Measurements from ENCODE around the gene INS.

Gene INS

DNA sequence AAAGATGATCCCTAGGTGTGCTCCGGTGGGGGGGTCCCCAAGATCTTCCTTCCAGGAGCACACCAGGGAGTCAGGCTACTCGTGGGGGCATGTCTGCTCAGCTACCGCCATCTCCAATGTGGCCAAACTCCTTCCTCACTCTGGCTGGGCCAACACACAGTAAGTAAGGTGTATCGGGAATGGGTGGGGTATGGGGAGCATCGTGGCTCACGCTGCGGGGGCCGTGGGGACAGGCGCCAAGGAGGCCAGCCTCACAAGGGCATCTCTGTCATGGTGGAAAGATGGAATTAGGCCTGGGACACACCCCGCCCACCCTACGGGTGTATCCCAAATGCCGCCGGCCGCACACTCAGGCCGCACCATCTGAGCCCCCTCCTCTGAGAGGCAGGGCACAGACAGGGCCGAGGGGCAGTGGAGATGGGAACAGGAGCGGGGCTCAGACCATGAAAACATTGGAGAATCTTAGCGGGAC is 30.1 kb downstream of the INS start:
- TF ChIP-seq, protein P1, sequence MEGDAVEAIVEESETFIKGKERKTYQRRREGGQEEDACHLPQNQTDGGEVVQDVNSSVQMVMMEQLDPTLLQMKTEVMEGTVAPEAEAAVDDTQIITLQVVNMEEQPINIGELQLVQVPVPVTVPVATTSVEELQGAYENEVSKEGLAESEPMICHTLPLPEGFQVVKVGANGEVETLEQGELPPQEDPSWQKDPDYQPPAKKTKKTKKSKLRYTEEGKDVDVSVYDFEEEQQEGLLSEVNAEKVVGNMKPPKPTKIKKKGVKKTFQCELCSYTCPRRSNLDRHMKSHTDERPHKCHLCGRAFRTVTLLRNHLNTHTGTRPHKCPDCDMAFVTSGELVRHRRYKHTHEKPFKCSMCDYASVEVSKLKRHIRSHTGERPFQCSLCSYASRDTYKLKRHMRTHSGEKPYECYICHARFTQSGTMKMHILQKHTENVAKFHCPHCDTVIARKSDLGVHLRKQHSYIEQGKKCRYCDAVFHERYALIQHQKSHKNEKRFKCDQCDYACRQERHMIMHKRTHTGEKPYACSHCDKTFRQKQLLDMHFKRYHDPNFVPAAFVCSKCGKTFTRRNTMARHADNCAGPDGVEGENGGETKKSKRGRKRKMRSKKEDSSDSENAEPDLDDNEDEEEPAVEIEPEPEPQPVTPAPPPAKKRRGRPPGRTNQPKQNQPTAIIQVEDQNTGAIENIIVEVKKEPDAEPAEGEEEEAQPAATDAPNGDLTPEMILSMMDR (IDR thresholded peaks at IDR 0.05; ENCODE audit: poor library complexity, severe bottlenecking), result no peak

DNA sequence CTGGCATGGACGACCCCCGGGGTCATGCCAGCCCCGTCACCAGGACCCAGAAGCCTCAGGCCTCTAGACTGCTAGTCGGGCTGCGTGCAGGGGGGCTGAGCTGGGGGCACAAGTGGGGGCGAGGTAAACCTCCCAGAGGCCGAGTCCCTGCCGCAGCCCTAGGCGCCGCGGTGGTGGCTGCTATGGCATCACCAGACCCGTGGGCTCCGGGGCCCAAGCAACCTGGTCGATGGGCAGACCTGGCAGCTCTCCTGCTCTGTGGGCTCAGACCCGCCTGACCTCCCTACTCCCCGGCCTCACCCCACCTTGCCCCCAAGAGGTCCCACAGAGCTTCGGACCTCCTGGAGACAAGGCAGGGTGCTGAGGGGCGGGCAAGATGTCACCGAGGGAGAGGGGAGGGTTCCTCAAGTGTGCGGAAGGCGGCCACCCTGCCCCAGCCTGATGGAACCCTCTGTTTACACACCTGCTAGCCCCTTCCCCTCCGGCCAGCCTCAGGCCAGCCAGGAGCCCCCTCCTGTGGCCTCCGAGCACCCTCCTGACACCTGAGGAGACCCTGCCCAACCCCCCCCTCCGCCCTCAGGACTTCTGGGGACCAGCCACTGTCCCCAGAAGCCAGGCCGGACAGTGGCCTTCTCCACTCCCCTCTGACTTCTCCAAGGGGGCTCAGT is 31.2 kb downstream of the INS start:
- no peaks in the 10 kb centered on the region for H3K36me3 ChIP-seq (ENCODE audit: low read depth)
- H3K27ac ChIP-seq (ENCODE audit: poor library complexity, severe bottlenecking), result no peak overlapping the region
- peaks cover 12% of the 10 kb centered on the region for H3K27me3 ChIP-seq (ENCODE audit: insufficient read depth, poor library complexity, severe bottlenecking)
- no peak for DNase-seq (ENCODE audit: low spot score)
- no peak for ATAC-seq (ENCODE audit: low read depth)
- no peaks in the 10 kb centered on the region for H3K9me3 ChIP-seq (ENCODE audit: severe bottlenecking)
- TF ChIP-seq, protein P1 (IDR thresholded peaks at IDR 0.05; ENCODE audit: poor library complexity, severe bottlenecking), result no peak
- no peaks in the 10 kb centered on the region for H3K4me1 ChIP-seq (ENCODE audit: insufficient read depth, poor library complexity, severe bottlenecking)
- no peak overlapping the region for H3K4me3 ChIP-seq (ENCODE audit: severe bottlenecking)

More for the DNA sequence above, 30.1 kb downstream of the INS start:
- ATAC-seq (ENCODE audit: low read depth), result no peak
- no peaks in the 10 kb centered on the region for H3K4me1 ChIP-seq (ENCODE audit: insufficient read depth, poor library complexity, severe bottlenecking)
- H3K4me3 ChIP-seq (ENCODE audit: severe bottlenecking), result no peak overlapping the region
- no peak for DNase-seq (ENCODE audit: low spot score)
- no peak overlapping the region for H3K27ac ChIP-seq (ENCODE audit: poor library complexity, severe bottlenecking)
- H3K27me3 ChIP-seq (ENCODE audit: insufficient read depth, poor library complexity, severe bottlenecking), result peaks cover 12% of the 10 kb centered on the region
- H3K9me3 ChIP-seq (ENCODE audit: severe bottlenecking), result no peaks in the 10 kb centered on the region
- H3K36me3 ChIP-seq (ENCODE audit: low read depth), result no peaks in the 10 kb centered on the region

DNA sequence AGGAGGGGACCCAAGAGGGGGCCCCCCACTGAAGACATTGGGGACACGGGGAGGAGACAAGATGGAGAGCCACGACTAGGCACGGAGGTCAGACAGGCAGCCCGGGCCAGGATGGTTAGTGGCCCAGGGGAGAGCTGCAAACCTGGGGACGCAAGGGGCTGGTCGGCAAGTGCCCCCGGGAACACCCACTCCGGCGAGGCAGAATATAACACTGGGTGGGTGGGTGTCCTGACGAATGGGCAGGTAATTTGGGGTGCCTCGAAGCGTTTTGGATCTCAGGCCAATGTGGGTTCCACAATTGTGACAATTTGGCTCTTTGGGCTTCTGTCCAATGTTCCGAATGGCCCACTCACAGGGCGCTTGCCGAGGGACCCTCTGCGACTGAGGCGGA is 31.7 kb downstream of the INS start:
- no peaks in the 10 kb centered on the region for H3K36me3 ChIP-seq (ENCODE audit: low read depth)
- DNase-seq (ENCODE audit: low spot score) (no peak), ATAC-seq (ENCODE audit: low read depth) (no peak)
- TF ChIP-seq, protein P1 (IDR thresholded peaks at IDR 0.05; ENCODE audit: poor library complexity, severe bottlenecking), result no peak
- H3K27ac ChIP-seq (ENCODE audit: poor library complexity, severe bottlenecking), result no peak overlapping the region
- H3K4me1 ChIP-seq (ENCODE audit: insufficient read depth, poor library complexity, severe bottlenecking), result no peaks in the 10 kb centered on the region
- peaks cover 12% of the 10 kb centered on the region for H3K27me3 ChIP-seq (ENCODE audit: insufficient read depth, poor library complexity, severe bottlenecking)
- H3K4me3 ChIP-seq (ENCODE audit: severe bottlenecking), result no peak overlapping the region
- H3K9me3 ChIP-seq (ENCODE audit: severe bottlenecking), result no peaks in the 10 kb centered on the region

DNA sequence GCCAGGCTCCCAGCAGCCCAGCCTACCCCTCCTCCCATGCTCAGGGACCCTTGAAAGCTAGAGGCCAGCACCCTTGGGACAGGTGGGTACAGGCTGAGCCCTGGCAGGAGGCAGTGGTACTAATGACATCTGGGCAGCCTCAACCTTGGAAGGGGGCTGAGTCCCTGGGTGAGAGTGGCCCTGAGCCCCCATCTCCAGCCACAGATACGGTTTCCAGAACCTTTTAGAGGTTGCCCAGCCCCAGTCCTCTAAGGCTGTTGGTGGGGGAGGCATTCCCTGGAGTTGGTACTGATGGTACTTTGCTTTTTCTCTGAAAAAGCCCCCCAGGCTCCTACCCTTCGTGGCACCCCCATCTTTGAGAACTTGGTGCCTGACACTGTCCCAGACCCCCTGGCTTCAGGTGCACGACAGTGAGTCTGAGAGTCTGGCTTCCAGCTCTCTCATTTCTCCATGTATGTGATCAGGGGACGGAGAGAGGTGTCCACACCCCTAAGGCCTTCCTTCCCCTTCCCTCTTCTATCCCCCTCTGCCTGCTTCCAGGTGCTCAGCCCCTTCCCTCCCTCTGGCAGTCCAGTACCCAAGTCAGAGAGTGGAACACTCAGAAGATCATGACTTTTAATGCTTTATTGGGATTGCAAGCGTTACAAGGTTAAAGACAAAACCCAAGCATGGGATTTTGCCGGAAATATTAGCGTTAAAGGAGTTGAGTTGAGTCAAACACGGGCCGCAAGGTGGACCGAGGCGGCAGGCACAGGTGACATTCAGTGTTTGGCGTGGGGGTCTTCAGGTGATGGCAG is 32.3 kb downstream of the INS start:
- Histone ChIP-seq H3K4me1 (ENCODE audit: insufficient read depth, poor library complexity, severe bottlenecking) (no peaks in the 10 kb centered on the region), H3K27ac (ENCODE audit: poor library complexity, severe bottlenecking) (no peak overlapping the region), H3K9me3 (ENCODE audit: severe bottlenecking) (no peaks in the 10 kb centered on the region), H3K4me3 (ENCODE audit: severe bottlenecking) (no peak overlapping the region), H3K36me3 (ENCODE audit: low read depth) (no peaks in the 10 kb centered on the region), H3K27me3 (ENCODE audit: insufficient read depth, poor library complexity, severe bottlenecking) (peaks cover 12% of the 10 kb centered on the region)
- DNase-seq (ENCODE audit: low spot score), result no peak
- TF ChIP-seq, protein P1 (IDR thresholded peaks at IDR 0.05; ENCODE audit: poor library complexity, severe bottlenecking), result no peak
- ATAC-seq (ENCODE audit: low read depth), result no peak

DNA sequence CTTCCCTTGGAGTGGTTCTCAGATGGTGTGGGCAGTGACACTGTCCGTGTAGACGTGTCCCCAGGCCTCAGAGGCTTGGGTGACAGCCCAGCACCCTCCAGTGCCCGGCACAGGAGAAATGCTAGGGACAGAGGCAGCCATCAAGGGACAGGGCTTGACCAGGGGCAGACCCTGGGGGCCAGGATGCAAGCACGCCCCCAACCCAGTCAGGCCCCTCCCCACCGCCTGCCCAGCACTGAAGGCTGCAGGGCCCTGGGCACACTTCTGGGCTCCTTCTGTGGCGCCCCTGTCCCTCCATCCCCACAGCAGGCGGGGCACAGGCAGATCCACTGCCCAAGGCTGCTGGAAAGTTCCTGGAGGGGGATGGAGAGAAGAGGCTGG is 32.9 kb downstream of the INS start:
- Histone ChIP-seq H3K4me1 (ENCODE audit: insufficient read depth, poor library complexity, severe bottlenecking) (no peaks in the 10 kb centered on the region), H3K36me3 (ENCODE audit: low read depth) (no peaks in the 10 kb centered on the region), H3K4me3 (ENCODE audit: severe bottlenecking) (no peak overlapping the region), H3K27ac (ENCODE audit: poor library complexity, severe bottlenecking) (no peak overlapping the region), H3K9me3 (ENCODE audit: severe bottlenecking) (no peaks in the 10 kb centered on the region), H3K27me3 (ENCODE audit: insufficient read depth, poor library complexity, severe bottlenecking) (peaks cover 6% of the 10 kb centered on the region)
- TF ChIP-seq, protein P1 (IDR thresholded peaks at IDR 0.05; ENCODE audit: poor library complexity, severe bottlenecking), result no peak
- DNase-seq (ENCODE audit: low spot score) (no peak), ATAC-seq (ENCODE audit: low read depth) (no peak)
